Astrocyte of the cerebellum (primary cell): ENCODE data around the gene TATDN3.

ENCODE experiments used
- DNase-seq: peaks from one replicate; pipeline ENCODE4 v3.0.0-alpha.2; 2011; ENCODE audit warnings: low read depth
- H3K4me3 ChIP-seq: 2 replicates; pipeline ENCODE4 v1.5.1; 2011; ENCODE audit warnings: mild to moderate bottlenecking, low read depth, low read length, moderate library complexity
- in situ Hi-C: cut with HindIII; loops from 2 replicates; pipeline ENCODE4 v1.10.0; 2017; ENCODE audit warnings: low sequenced_read_pairs
- TF ChIP-seq, protein P1 (sequence below): IDR thresholded peaks from 2 replicates; pipeline ENCODE4 v1.5.1; 2012; ENCODE audit warnings: low read length, low read depth, moderate library complexity, mild to moderate bottlenecking; ENCODE audit errors: missing control alignments

The TATDN3 gene, protein sequence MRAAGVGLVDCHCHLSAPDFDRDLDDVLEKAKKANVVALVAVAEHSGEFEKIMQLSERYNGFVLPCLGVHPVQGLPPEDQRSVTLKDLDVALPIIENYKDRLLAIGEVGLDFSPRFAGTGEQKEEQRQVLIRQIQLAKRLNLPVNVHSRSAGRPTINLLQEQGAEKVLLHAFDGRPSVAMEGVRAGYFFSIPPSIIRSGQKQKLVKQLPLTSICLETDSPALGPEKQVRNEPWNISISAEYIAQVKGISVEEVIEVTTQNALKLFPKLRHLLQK

DNA sequence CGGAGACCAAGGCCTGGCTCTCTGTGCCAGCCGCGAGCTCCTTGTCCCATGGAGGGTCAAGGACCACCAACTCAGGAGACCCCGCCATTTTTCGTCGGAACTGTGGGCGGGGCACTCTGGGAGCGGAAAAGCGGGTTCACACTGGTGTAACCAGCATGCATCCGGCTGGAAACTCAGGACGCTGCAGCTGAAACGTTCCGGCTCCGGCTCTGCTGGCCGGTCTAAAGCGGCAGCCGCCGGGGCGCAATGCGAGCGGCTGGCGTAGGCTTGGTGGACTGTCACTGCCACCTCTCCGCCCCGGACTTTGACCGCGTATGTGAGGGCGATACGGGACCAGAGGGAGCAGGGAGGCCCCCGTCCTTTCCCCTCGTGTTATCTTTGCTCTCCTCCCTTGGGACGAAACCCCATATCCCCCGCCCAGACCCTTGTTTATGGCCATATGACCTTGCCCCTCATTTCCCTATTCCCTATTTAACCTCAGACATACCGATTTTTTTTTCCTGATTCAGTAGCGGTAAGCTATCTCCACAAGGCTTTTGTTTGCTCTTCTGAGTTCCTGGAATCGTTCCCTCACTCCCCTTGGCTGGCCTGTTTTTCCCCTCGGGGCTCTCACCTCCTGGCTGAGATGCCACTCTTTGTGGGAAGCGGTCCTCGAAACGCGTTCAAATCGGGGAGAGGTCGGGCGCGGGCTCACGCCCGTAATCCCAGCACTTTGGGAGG, at the start of gene TATDN3, which contains the start of gene NSL1:
TATDN3 (plus strand) TSS at position 219 of the 720 bp plus-strand sequence; CDS start at position 247, 28 bp downstream.
NSL1 (minus strand) TSS at position 102 of the 720 bp plus-strand sequence; CDS start at position 88, 14 bp downstream.
- in situ Hi-C loops, result no loop called here
- H3K4me3 ChIP-seq, result peak within 1 kb of the TSS; percentile 96
- peak; percentile 85 for DNase-seq
- TF ChIP-seq, protein P1, sequence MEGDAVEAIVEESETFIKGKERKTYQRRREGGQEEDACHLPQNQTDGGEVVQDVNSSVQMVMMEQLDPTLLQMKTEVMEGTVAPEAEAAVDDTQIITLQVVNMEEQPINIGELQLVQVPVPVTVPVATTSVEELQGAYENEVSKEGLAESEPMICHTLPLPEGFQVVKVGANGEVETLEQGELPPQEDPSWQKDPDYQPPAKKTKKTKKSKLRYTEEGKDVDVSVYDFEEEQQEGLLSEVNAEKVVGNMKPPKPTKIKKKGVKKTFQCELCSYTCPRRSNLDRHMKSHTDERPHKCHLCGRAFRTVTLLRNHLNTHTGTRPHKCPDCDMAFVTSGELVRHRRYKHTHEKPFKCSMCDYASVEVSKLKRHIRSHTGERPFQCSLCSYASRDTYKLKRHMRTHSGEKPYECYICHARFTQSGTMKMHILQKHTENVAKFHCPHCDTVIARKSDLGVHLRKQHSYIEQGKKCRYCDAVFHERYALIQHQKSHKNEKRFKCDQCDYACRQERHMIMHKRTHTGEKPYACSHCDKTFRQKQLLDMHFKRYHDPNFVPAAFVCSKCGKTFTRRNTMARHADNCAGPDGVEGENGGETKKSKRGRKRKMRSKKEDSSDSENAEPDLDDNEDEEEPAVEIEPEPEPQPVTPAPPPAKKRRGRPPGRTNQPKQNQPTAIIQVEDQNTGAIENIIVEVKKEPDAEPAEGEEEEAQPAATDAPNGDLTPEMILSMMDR, result no peak

DNA sequence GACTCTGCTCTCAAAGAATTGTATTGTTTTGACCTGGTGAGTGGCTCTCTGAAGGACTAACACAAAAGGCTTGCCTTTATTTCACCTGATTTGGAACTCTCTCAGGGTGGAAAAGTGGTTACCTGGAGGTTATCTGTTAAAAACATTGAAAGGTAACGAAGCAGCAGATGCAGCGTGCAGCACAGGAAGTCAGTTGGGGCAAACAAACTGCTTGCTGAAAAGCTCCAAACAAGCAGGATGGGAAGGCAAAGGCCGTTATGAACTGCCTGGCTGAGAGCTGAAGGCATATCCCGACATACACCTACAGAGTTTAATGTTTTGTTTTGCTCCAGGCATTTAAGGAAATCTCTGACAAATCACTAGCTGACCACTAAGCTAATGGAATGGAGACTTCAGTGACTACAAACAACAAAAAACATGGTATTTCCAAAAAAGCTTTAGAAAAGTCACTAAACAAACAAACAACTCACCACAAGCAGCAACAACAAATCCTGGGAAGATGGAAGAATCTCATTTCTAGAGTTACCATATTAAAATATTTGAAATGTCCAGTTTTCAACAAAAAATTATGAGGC, 47.7 kb upstream of the TATDN3 start:
- in situ Hi-C loops, result no loop called here

DNA sequence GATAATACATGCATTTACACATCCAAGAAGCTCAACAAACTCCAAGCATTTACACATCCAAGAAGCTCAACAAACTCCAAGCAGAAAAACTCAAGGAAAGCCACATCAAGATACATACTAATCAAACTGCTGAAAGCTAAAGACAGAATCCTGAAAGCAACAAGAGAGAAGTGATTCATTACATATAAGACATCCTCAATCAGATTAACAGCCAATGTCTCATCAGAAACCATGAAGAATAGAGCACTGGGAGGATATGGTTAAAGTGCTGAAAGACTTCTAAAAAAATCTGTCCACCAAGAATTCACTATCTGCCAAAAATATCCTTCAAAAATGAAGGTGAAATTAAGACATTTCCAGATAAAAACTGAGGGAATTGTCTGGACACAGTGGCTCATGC, 46.4 kb upstream of the TATDN3 start:
- no peak for DNase-seq
- TF ChIP-seq, protein P1, result no peak
- in situ Hi-C loops, result no loop called here
- no peak overlapping the region for H3K4me3 ChIP-seq

More for the DNA sequence above, 47.7 kb upstream of the TATDN3 start:
- no peak overlapping the region for H3K4me3 ChIP-seq
- no peak for DNase-seq
- TF ChIP-seq, protein P1, result no peak

DNA sequence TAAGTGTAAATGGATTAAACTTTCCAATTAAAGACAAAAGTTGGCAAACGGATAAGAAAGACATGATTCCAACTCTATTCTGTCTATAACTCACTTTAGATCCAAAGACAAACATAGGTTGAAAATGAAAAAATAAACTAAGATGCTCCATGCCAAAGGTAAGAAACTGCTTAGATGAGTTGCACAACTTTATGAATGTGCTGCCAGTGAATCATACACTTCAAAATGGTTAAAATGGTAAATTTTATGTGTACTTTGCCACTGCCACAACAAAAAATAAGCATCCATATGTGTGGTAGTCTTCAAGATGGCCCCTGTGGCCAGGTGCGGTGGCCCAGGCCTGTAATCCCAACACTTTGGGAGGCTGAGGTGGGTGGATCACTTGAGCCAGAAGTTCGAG, 45.1 kb upstream of the TATDN3 start:
- in situ Hi-C loops, result no loop called here
- TF ChIP-seq, protein P1, result no peak
- H3K4me3 ChIP-seq, result no peak overlapping the region
- no peak for DNase-seq

GRCh38 chr1:212749821-212750535, 41.7 kb upstream of the TATDN3 start:
- in situ Hi-C loops, result no loop called here
- H3K4me3 ChIP-seq, result no peak overlapping the region
- peak; percentile 63 for DNase-seq
- TF ChIP-seq, protein P1, result peak; percentile 84
